GM12874 (cell line): ENCODE results near the gene RIOK1.

ENCODE experiments used
- CTCF ChIP-seq: IDR thresholded peaks from 2 replicates; pipeline ENCODE4 v1.5.1; 2011; ENCODE audit warnings: low read depth, mild to moderate bottlenecking, control low read depth, low read length, moderate library complexity; ENCODE audit not compliant: insufficient read depth

The RIOK1 gene

GRCh38 chr6:7433121-7433617, 43.6 kb downstream of the RIOK1 start:
- TF ChIP-seq CTCF: no peak

GRCh38 chr6:7434672-7435071, 45.1 kb downstream of the RIOK1 start:
- no peak for TF ChIP-seq CTCF

GRCh38 chr6:7438011-7438410, 48.4 kb downstream of the RIOK1 start:
- TF ChIP-seq CTCF: no peak

- TF ChIP-seq CTCF: no peak
These were observed 49.6 kb downstream of the RIOK1 start for GRCh38 chr6:7439228-7439627.

GRCh38 chr6:7440476-7440875, 50.9 kb downstream of the RIOK1 start:
- no peak for TF ChIP-seq CTCF

- TF ChIP-seq CTCF: no peak
These were observed 51.6 kb downstream of the RIOK1 start for GRCh38 chr6:7441048-7441775.

GRCh38 chr6:7442467-7442866, 52.9 kb downstream of the RIOK1 start:
- no peak for TF ChIP-seq CTCF

GRCh38 chr6:7445101-7445500, 55.5 kb downstream of the RIOK1 start:
- no peak for TF ChIP-seq CTCF
